ENCODE data around the gene HHATL. TPM values are rescaled to one million over a fixed set of nuclear protein-coding genes. Genes with fewer than 3 reads are reported as not detected.

HHATL gene
- total and polyA plus RNA-seq, 4 donors, result 0.39 to 2.7 (median 0.62) TPM

DNA sequence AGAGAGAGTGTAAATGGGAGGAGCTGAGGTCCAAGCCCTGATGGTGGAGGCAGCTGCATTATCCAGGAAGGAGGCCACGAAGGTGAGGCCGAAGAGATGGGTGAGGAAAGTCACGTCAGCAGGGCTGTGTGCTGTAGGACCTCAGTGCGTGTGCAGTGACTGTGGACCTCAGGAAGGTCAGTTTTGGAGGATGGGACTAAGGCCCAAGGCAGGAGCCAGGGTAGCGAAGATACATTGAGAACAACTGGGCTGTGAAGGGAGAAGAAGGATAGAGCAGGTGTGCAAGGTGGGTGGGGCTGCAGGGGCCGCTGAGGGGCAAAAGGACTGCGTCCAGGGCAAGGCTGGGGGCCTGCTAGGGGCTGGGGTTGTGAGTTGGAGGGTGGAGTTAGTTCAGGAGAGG, 12.4 kb downstream of the HHATL start:
- H3K4me3 ChIP-seq, result no peak overlapping the region
- peaks cover 0 to 6% (median 0%) of the 10 kb centered on the region in 4 donors for H3K9me3 ChIP-seq (ENCODE audit: control insufficient read depth in 4 of 4, insufficient read depth in 3 of 4, low read length in 3 of 4)
- H3K4me1 ChIP-seq (ENCODE audit: control insufficient read depth in 5 of 5, insufficient read depth in 5 of 5, low read length in 5 of 5), result peaks cover 0 to 4% (median 0%) of the 10 kb centered on the region in 5 donors
- ATAC-seq (ENCODE audit: insufficient read depth, low FRiP score) (no peak), DNase-seq (no peak)
- 73 to 79% methylated on average over 7 of the region's 7 CpGs for WGBS, 2 donors
- no peak overlapping the region for H3K9ac ChIP-seq (ENCODE audit: insufficient read depth in 1 of 2, low read length in 2 of 2)
- TF ChIP-seq, protein P1, sequence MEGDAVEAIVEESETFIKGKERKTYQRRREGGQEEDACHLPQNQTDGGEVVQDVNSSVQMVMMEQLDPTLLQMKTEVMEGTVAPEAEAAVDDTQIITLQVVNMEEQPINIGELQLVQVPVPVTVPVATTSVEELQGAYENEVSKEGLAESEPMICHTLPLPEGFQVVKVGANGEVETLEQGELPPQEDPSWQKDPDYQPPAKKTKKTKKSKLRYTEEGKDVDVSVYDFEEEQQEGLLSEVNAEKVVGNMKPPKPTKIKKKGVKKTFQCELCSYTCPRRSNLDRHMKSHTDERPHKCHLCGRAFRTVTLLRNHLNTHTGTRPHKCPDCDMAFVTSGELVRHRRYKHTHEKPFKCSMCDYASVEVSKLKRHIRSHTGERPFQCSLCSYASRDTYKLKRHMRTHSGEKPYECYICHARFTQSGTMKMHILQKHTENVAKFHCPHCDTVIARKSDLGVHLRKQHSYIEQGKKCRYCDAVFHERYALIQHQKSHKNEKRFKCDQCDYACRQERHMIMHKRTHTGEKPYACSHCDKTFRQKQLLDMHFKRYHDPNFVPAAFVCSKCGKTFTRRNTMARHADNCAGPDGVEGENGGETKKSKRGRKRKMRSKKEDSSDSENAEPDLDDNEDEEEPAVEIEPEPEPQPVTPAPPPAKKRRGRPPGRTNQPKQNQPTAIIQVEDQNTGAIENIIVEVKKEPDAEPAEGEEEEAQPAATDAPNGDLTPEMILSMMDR (IDR thresholded peaks at IDR 0.05; ENCODE audit: control extremely low read depth, extremely low read depth), result no peak
- H3K27ac ChIP-seq (ENCODE audit: low read depth in 1 of 2, low read length in 1 of 2), result no peak overlapping the region
- peaks cover 0 to 15% (median 13%) of the 10 kb centered on the region in 3 donors for H3K27me3 ChIP-seq (ENCODE audit: control insufficient read depth in 3 of 3, insufficient read depth in 3 of 3, low read length in 2 of 3)
- no peaks in the 10 kb centered on the region for H3K36me3 ChIP-seq (ENCODE audit: control insufficient read depth in 4 of 4, insufficient read depth in 4 of 4, low read length in 4 of 4)

DNA sequence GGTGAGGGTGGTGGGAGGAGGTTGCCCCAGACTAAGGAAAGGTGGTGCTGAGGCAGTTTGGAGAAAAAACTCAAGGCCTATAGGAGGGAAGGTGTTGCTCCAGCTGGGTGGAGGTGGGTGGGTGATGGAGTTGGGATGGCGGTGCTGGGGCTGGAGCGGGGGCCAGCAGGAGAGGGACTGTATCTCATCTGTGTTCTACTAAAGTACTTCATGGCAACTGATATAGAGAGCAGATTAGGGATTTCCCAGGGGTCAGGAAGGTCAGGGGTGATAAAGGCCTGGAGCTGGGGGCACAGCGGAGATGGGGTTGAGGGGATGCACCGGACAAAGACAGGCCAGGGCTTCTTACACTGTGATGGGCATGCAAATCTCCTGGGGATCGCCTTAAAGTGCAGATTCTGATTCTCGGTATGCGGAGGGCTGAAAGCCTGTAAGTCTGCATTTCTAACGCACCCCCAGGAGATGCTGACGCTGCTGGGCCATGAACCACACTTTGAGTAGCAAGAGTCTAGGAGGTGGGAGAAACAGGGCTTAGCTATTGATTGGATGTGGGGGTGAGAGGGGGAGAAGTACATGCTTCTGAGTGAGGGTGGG, 13.1 kb downstream of the HHATL start:
- no peak for ATAC-seq (ENCODE audit: insufficient read depth, low FRiP score)
- H3K9ac ChIP-seq (ENCODE audit: insufficient read depth in 1 of 2, low read length in 2 of 2), result no peak overlapping the region
- no peaks in the 10 kb centered on the region for H3K36me3 ChIP-seq (ENCODE audit: control insufficient read depth in 4 of 4, insufficient read depth in 4 of 4, low read length in 4 of 4)
- 61 to 65% methylated on average over 9 of the region's 9 CpGs for WGBS, 2 donors
- H3K27me3 ChIP-seq (ENCODE audit: control insufficient read depth in 3 of 3, insufficient read depth in 3 of 3, low read length in 2 of 3), result peaks cover 0 to 21% (median 14%) of the 10 kb centered on the region in 3 donors
- no peak overlapping the region for H3K4me3 ChIP-seq
- peaks cover 0 to 4% (median 0%) of the 10 kb centered on the region in 5 donors for H3K4me1 ChIP-seq (ENCODE audit: control insufficient read depth in 5 of 5, insufficient read depth in 5 of 5, low read length in 5 of 5)
- TF ChIP-seq, protein P1 (IDR thresholded peaks at IDR 0.05; ENCODE audit: control extremely low read depth, extremely low read depth), result no peak
- DNase-seq, result no peak
- H3K27ac ChIP-seq (ENCODE audit: low read depth in 1 of 2, low read length in 1 of 2), result no peak overlapping the region
- H3K9me3 ChIP-seq (ENCODE audit: control insufficient read depth in 4 of 4, insufficient read depth in 3 of 4, low read length in 3 of 4), result peaks cover 0 to 6% (median 0%) of the 10 kb centered on the region in 4 donors

DNA sequence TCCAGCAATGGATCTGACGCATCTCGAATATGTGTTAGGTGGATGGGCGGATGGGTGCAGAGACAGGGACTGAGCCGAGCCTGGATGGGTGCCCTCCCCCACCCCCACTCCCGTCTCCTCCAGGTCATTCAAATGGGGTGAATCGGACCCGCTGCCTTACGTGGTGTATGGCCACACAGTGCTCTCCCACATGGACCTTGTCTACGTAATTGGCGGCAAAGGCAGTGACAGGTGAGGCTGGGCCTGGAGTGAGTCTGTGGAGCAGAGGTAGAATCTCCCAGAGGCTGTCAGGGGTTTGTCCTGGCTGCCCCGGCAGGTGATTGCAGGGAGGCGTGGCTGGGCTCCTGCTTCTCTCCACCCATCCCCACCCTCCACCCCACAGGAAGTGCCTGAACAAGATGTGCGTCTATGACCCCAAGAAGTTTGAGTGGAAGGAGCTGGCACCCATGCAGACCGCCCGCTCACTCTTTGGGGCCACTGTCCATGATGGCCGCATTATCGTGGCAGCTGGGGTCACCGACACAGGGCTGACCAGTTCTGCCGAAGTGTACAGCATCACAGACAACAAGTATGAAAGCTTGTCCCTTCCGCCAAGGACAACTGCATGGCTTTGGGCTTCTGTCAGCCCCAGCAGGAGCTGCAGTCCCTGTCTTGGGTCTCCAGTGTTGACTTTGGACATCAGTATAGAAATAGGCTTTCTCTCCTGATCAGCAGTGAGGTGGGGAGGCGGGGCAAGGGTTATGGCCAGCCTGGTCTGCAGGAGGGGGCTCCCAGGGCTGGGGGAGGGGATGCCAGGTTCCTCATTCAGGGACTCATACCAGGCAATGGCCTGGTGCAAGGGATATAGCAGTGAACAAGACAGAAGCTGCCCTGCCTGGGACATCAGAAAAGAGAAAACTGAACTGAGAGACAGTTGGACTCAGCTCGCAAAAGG, 13.8 kb downstream of the HHATL start:
- no peak for DNase-seq
- Histone ChIP-seq H3K4me3 (no peak overlapping the region), H3K4me1 (ENCODE audit: control insufficient read depth in 5 of 5, insufficient read depth in 5 of 5, low read length in 5 of 5) (peaks cover 0 to 4% (median 0%) of the 10 kb centered on the region in 5 donors), H3K27ac (ENCODE audit: low read depth in 1 of 2, low read length in 1 of 2) (no peak overlapping the region), H3K36me3 (ENCODE audit: control insufficient read depth in 4 of 4, insufficient read depth in 4 of 4, low read length in 4 of 4) (no peaks in the 10 kb centered on the region), H3K9me3 (ENCODE audit: control insufficient read depth in 4 of 4, insufficient read depth in 3 of 4, low read length in 3 of 4) (peaks cover 0 to 6% (median 0%) of the 10 kb centered on the region in 4 donors), H3K27me3 (ENCODE audit: control insufficient read depth in 3 of 3, insufficient read depth in 3 of 3, low read length in 2 of 3) (peaks cover 0 to 24% (median 15%) of the 10 kb centered on the region in 3 donors), H3K9ac (ENCODE audit: insufficient read depth in 1 of 2, low read length in 2 of 2) (no peak overlapping the region)
- ATAC-seq (ENCODE audit: insufficient read depth, low FRiP score), result no peak
- TF ChIP-seq, protein P1 (IDR thresholded peaks at IDR 0.05; ENCODE audit: control extremely low read depth, extremely low read depth), result no peak
- 88 to 90% methylated on average over 22 of the region's 22 CpGs for WGBS, 2 donors
